Mucosa of descending colon (tissue), 3 donors: ENCODE measurements around the gene ASXL2. TPM values are rescaled to one million over a fixed set of nuclear protein-coding genes. Genes with fewer than 3 reads are reported as not detected.
A peak's percentile ranks its signal among the peaks of the same experiment; 100 is the strongest.

Experiments used
- ATAC-seq: fragments of 200-7000 bp; cut with Tn5 transposase; one replicate; pipeline ENCODE4 v1.9.1; 2020; ENCODE audit warnings: mild to moderate bottlenecking, moderate library complexity
- DNase-seq, 3 donors: peaks; one replicate each; pipeline ENCODE4 v3.0.0-alpha.2; 2020
- H3K36me3 ChIP-seq: fragments of 200-600 bp; one replicate; pipeline ENCODE4 v1.8.0; 2021; ENCODE audit warnings: low read depth, mild to moderate bottlenecking
- H3K4me1 ChIP-seq: fragments of 200-600 bp; one replicate; pipeline ENCODE4 v1.8.0; 2021; ENCODE audit warnings: low read depth, mild to moderate bottlenecking
- H3K4me3 ChIP-seq: fragments of 200-600 bp; one replicate; pipeline ENCODE4 v1.8.0; 2021; ENCODE audit warnings: mild to moderate bottlenecking
- H3K9me3 ChIP-seq: fragments of 200-600 bp; one replicate; pipeline ENCODE4 v1.8.0; 2021; ENCODE audit warnings: mild to moderate bottlenecking
- intact Hi-C, 2 donors: fragments of 100-400 bp; cut with DNase I in 1 of 2; cut with micrococcal nuclease in 1 of 2; formaldehyde crosslinking; loops; one replicate each; pipeline versions ENCODE4 v1.11.0 to v1.11.1; 2022; cut with DNase I, micrococcal nuclease
- total RNA-seq, 3 donors: library from RNA; stranded (reverse); fragmentation: NEBNext Ultra II Directional in 2 of 3; extraction: Animal tissue kit (Norgen Biotek cat#: 25700) in 2 of 3; gene quantifications; one replicate each; pipeline versions ENCODE4 v1.2.1 to v1.2.4, GENCODE V29; 2021 to 2023
- TF ChIP-seq, protein P1 (sequence below): fragments of 200-600 bp; IDR thresholded peaks from one replicate; pipeline ENCODE4 v1.8.0; 2022; ENCODE audit warnings: antibody characterized with exemption, mild to moderate bottlenecking
- donor health status: DM: no; HTN: no; CAD: no; lungs with moderate emphysema.
- donor health status: DM: no; HTN: no; CAD: no.
- donor health status: DM: no; HTN: yes; CAD: no.

ASXL2 gene
- total RNA-seq, 3 donors from 2014 or later: 29.9 to 39.2 (median 33.4) TPM

DNA sequence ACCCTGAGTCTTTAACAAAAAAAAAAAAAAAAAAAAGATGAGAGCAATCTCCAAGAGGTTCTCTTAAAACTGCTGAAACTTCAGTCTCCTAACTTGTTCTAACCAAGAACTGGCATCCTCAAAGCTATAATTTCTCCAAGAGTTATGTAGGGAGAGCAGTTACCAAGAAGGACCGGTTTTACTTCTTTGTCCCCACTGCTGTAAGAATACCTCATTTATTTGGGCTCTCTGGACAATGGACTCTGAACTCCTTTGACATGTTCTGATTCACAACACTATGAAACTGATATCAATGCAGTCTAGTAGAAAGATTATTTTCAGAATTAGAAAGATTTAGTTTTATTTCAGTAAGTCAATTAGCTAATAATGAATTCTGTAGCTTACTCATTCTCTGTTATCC is 120.4 kb downstream of the ASXL2 start:
- H3K9me3 ChIP-seq: no peaks in the 10 kb centered on the region
- DNase-seq (peak in 1 of 3 donors; percentile 7), ATAC-seq (peak; percentile 92)
- TF ChIP-seq, protein P1, sequence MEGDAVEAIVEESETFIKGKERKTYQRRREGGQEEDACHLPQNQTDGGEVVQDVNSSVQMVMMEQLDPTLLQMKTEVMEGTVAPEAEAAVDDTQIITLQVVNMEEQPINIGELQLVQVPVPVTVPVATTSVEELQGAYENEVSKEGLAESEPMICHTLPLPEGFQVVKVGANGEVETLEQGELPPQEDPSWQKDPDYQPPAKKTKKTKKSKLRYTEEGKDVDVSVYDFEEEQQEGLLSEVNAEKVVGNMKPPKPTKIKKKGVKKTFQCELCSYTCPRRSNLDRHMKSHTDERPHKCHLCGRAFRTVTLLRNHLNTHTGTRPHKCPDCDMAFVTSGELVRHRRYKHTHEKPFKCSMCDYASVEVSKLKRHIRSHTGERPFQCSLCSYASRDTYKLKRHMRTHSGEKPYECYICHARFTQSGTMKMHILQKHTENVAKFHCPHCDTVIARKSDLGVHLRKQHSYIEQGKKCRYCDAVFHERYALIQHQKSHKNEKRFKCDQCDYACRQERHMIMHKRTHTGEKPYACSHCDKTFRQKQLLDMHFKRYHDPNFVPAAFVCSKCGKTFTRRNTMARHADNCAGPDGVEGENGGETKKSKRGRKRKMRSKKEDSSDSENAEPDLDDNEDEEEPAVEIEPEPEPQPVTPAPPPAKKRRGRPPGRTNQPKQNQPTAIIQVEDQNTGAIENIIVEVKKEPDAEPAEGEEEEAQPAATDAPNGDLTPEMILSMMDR: no peak
- no peaks in the 10 kb centered on the region for H3K4me1 ChIP-seq
- no peaks in the 10 kb centered on the region for H3K36me3 ChIP-seq
- intact Hi-C loops: no loop called here
- no peak overlapping the region for H3K4me3 ChIP-seq

DNA sequence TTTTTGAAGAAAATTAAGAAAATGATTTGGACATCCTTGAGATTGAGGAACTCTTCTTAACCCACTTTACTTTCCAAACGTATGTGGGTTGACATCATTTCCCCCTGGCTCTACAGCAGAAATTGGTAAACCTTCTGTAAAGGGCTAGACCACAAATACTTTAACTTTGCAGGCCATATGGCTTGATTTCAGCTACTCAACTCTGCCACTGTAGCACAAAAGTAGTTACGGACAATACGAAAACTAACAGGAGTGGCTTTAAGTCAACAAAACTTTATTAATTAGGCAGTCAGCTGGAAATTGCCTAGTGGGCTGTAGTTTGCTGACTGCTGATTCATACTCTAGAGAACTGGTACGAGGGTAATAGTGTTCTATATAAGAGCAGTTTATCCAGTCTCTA is 121.8 kb downstream of the ASXL2 start:
- Histone ChIP-seq H3K9me3 (no peaks in the 10 kb centered on the region), H3K4me3 (no peak overlapping the region), H3K4me1 (no peaks in the 10 kb centered on the region), H3K36me3 (no peaks in the 10 kb centered on the region)
- intact Hi-C loops: no loop called here
- TF ChIP-seq, protein P1: no peak
- DNase-seq (no peak), ATAC-seq (no peak)

DNA sequence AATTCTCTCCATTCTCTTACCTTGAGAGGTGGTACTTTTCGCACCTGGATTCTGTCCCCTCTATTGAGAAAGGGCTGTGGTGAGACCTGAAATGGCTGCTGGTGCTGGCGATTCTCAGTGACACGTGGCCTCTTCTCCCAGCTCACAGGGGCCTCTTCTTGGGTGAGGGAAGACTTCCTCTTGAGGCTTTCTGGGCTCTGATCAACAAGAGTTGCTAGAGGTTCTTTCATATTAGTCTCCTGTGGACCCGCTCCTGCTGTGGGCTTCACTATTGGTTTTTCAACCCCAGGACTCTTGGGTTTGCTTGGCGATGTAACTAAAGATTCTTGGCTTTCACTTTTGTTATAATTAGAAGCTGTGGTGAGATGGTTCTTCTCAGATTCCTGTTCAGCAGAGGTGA is 128.6 kb downstream of the ASXL2 start:
- ATAC-seq (no peak), DNase-seq (no peak)
- Histone ChIP-seq H3K9me3 (no peaks in the 10 kb centered on the region), H3K4me3 (no peak overlapping the region), H3K4me1 (no peaks in the 10 kb centered on the region), H3K36me3 (no peaks in the 10 kb centered on the region)
- intact Hi-C loops: no loop called here
- TF ChIP-seq, protein P1: no peak

DNA sequence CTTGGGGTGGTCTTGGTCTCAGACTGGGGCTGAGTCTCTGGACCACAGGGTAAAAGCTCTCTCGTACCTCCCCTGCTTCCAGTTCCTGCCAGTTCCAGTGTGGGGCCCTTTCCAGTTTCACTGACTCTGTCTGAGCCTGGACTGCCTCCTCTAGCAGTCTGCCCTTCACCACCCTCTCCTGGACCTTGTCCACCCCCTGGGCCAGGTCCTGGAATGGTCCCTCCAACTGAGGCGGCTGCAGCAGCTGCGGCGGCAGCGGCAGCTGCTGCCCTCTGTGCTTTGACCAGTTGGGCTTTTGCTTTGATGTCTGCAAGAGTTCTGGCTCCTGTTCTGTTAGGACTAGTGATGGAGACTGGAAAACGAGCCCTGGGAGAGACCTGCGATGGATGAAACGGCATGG is 134.2 kb downstream of the ASXL2 start:
- ATAC-seq: no peak
- intact Hi-C loops: no loop called here
- no peak for DNase-seq
- TF ChIP-seq, protein P1: no peak
- H3K4me3 ChIP-seq: no peak overlapping the region
- H3K9me3 ChIP-seq: no peaks in the 10 kb centered on the region
- no peaks in the 10 kb centered on the region for H3K4me1 ChIP-seq
- no peaks in the 10 kb centered on the region for H3K36me3 ChIP-seq

DNA sequence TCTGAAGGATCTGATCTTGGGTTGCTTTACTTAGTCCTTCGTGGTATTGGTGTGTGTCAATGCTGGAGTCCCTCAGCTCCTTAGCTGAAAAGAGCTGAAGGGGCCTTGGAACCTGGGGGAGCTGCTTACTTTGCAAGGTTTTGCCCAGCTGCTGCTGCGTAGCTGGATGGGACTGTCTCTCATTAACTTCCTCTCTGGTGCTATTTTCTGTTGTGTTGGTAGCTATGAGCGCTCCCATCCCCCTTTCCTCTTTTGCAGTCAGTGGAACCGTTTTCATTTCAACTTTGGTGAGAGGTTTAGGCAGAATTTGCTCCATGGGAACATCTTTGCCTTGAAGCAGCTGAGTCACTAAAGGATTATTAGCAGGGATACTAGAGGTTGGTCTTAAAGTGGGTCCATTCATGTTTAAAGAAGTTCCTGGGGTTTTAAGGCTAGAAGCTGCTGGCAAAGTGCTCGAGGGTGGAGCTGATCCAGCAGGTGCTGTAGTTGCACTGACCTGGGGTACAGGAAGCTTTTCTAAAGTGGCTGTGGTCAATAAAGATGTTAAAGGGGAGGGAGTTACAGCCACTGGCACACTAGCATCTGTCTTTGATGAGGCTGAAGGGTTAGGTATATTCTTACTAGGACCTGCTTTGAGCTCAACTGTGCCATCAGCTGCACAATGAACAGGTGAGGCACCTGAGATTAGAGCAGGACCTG is 135.0 kb downstream of the ASXL2 start:
- no peaks in the 10 kb centered on the region for H3K36me3 ChIP-seq
- H3K9me3 ChIP-seq: no peaks in the 10 kb centered on the region
- intact Hi-C loops: no loop called here
- no peak overlapping the region for H3K4me3 ChIP-seq
- DNase-seq (peak in 1 of 3 donors; percentile 9), ATAC-seq (peak; percentile 34)
- H3K4me1 ChIP-seq: no peaks in the 10 kb centered on the region
- TF ChIP-seq, protein P1: no peak
